HepG2 (cell line): ENCODE measurements around the gene RIC3. TPM values are rescaled to one million over a fixed set of nuclear protein-coding genes. Genes with fewer than 3 reads are reported as not detected.

Experiments
- ATAC-seq: fragments of 200-7000 bp; cut with Tn5 transposase; 3 replicates; pipeline ENCODE4 v1.9.1; 2020; ENCODE audit warnings: mild to moderate bottlenecking, moderate library complexity
- BruUV-seq: library from RNA; stranded (reverse); fragments of 400-500 nt; replicated peaks from 2 replicates; lab custom pipeline; 2021; lab: Mats Ljungman, UMichigan
- CTCF ChIA-PET: fragments of 300-600 bp; formaldehyde crosslinking; extraction: SDS; loops from one replicate; lab custom pipeline; 2021; ENCODE audit warnings: low total read pairs, inconsistent platforms, low intra/inter-chr PET ratio; lab: Yijun Ruan, JAX
- POLR2A ChIA-PET: fragments of 350-600 bp; sonication (Branson Sonifier 250); formaldehyde crosslinking; loops from one replicate; lab custom pipeline; 2020; ENCODE audit warnings: antibody characterized with exemption, inconsistent platforms; lab: Yijun Ruan, JAX
- DNase-seq: peaks from one replicate; pipeline ENCODE4 v3.0.0-alpha.2; 2015; ENCODE audit warnings: low spot score
- FAIRE-seq: peaks from 3 replicates; lab custom pipeline; 2011; peaks lifted over from hg19 to GRCh38; lab: Jason Lieb, UNC
- H2AFZ ChIP-seq: one replicate; pipeline ENCODE4 v1.6.1; 2011; ENCODE audit warnings: low read length, inconsistent platforms
- H3K27ac ChIP-seq: fragments of 300-600 bp; 3 replicates; pipeline ENCODE4 v1.8.0; 2011; ENCODE audit warnings: mixed run types, mild to moderate bottlenecking, mixed read lengths, low read length, inconsistent platforms; ENCODE audit not compliant: insufficient read depth; ENCODE audit errors: extremely low read length
- H3K27me3 ChIP-seq, 2 experiments: fragments of 200-600 bp in 1 of 2; 2 replicates in 1 of 2; 3 replicates in 1 of 2; pipeline versions ENCODE4 v1.6.0 to v1.8.0; 2011; ENCODE audit warnings: low read length in 2 of 2, mild to moderate bottlenecking in 2 of 2, moderate library complexity in 2 of 2, inconsistent platforms in 1 of 2; ENCODE audit not compliant: insufficient read depth in 2 of 2, control insufficient read depth in 1 of 2
- H3K36me3 ChIP-seq, 2 experiments: fragments of 200-600 bp in 1 of 2; replicated peaks in 1 of 2; 2 replicates in 1 of 2; 3 replicates in 1 of 2; pipeline versions ENCODE4 v1.5.1 to v1.8.0; 2011; ENCODE audit warnings: low read length in 2 of 2, inconsistent platforms in 1 of 2; ENCODE audit not compliant: insufficient read depth in 2 of 2, control insufficient read depth in 1 of 2
- H3K4me1 ChIP-seq: 2 replicates; pipeline ENCODE4 v1.5.1; 2012; ENCODE audit warnings: low read length, inconsistent platforms; ENCODE audit not compliant: insufficient read depth
- H3K4me2 ChIP-seq: 2 replicates; pipeline ENCODE4 v1.6.0; 2011; ENCODE audit warnings: low read depth, low read length, inconsistent platforms
- H3K4me3 ChIP-seq, 3 experiments: fragments of 200-600 bp in 1 of 3; sonication (generic), shearing (Covaris generic) in 1 of 3; replicated peaks in 1 of 3; 2 replicates each; pipeline ENCODE4 v1.5.1; 2011 to 2016; ENCODE audit warnings: low read length in 3 of 3, inconsistent platforms in 2 of 3, low read depth in 2 of 3, mild to moderate bottlenecking in 2 of 3, control low read depth in 1 of 3, mixed read lengths in 1 of 3; ENCODE audit not compliant: insufficient read depth in 1 of 3
- H3K79me2 ChIP-seq: one replicate; pipeline ENCODE4 v1.6.1; 2011; ENCODE audit warnings: low read length, inconsistent platforms; ENCODE audit not compliant: insufficient read depth
- H3K9ac ChIP-seq: 2 replicates; pipeline ENCODE4 v1.6.0; 2011; ENCODE audit warnings: mild to moderate bottlenecking, low read depth, low read length, inconsistent platforms; ENCODE audit not compliant: insufficient read depth
- H3K9me3 ChIP-seq: 2 replicates; pipeline ENCODE4 v1.5.1; 2012; ENCODE audit warnings: mild to moderate bottlenecking, low read length
- H4K20me1 ChIP-seq: 2 replicates; pipeline ENCODE4 v1.6.0; 2011; ENCODE audit warnings: inconsistent platforms, mild to moderate bottlenecking, low read length, moderate library complexity; ENCODE audit not compliant: insufficient read depth
- EHMT2 ChIP-seq: fragments of 200-600 bp; sonication (generic); IDR thresholded peaks from 2 replicates; pipeline ENCODE4 v1.7.0; 2017; ENCODE audit warnings: antibody characterized with exemption, low read depth, low read length, borderline replicate concordance
- SCMH1 ChIP-seq: sonication (generic); formaldehyde crosslinking; IDR thresholded peaks from 2 replicates; pipeline ENCODE4 v1.9.0; 2021; ENCODE audit warnings: missing genetic modification reagents, mild to moderate bottlenecking, borderline replicate concordance
- SETDB1 ChIP-seq: sonication (generic); formaldehyde crosslinking; IDR thresholded peaks from 2 replicates; pipeline ENCODE4 v1.5.1; 2020; ENCODE audit warnings: missing genetic modification reagents, mild to moderate bottlenecking, borderline replicate concordance
- SIN3B ChIP-seq: fragments of 150-350 bp; IDR thresholded peaks from 2 replicates; pipeline ENCODE4 v1.6.1; 2014; ENCODE audit warnings: low read length
- SOX5 ChIP-seq: IDR thresholded peaks from 2 replicates; pipeline ENCODE4 v1.6.1; 2016; ENCODE audit warnings: borderline replicate concordance
- TBP ChIP-seq: sonication (generic); formaldehyde crosslinking; IDR thresholded peaks from 2 replicates; pipeline ENCODE4 v1.5.0; 2020; ENCODE audit warnings: missing genetic modification reagents
- ZEB1 ChIP-seq: IDR thresholded peaks from 2 replicates; pipeline ENCODE4 v1.6.1; 2012; ENCODE audit warnings: mild to moderate bottlenecking, low read depth, inconsistent platforms; ENCODE audit not compliant: insufficient replicate concordance
- ZNF124 ChIP-seq: sonication (generic); formaldehyde crosslinking; IDR thresholded peaks from 2 replicates; pipeline ENCODE4 v1.4.0; 2020; ENCODE audit warnings: missing genetic modification reagents
- ZNF205 ChIP-seq: IDR thresholded peaks from 2 replicates; pipeline ENCODE4 v1.6.1; 2018; ENCODE audit warnings: missing biosample characterization, missing genetic modification reagents
- ZNF207 ChIP-seq: fragments of 450-650 bp; IDR thresholded peaks from 2 replicates; pipeline ENCODE4 v1.6.1; 2016; ENCODE audit warnings: antibody characterized with exemption, borderline replicate concordance
- ZNF337 ChIP-seq: sonication (generic); formaldehyde crosslinking; IDR thresholded peaks from 2 replicates; pipeline ENCODE4 v1.5.1; 2020; ENCODE audit warnings: missing genetic modification reagents, low read depth, mild to moderate bottlenecking, borderline replicate concordance
- ZNF777 ChIP-seq: sonication (generic); formaldehyde crosslinking; IDR thresholded peaks from 2 replicates; pipeline ENCODE4 v1.4.0; 2020; ENCODE audit warnings: missing genetic modification reagents
- WGBS: methylation state at CpG from one replicate; pipeline ENCODE4 v1.1.6; 2017; ENCODE audit warnings: low lambda C conversion rate; 5-methylcytosine and 5-hydroxymethylcytosine counted together
- in situ Hi-C: cut with HindIII; loops from 2 replicates; pipeline ENCODE4 v1.10.0; 2017; ENCODE audit warnings: low pct_unique_long_range_greater_than_20kb; ENCODE audit not compliant: extremely low pct_ligation_motif_present
- intact Hi-C: fragments of 100-400 bp; cut with micrococcal nuclease; formaldehyde crosslinking; loops from one replicate; pipeline ENCODE4 v1.10.0; 2022; ENCODE audit not compliant: unreplicated experiment
- polyA plus RNA-seq, 8 experiments: library from polyadenylated mRNA; depleted of rRNA in 3 of 8; stranded (reverse) in 7 of 8; unstranded in 1 of 8; fragments of >200 nt; fragmentation: Illumina TruSeq in 4 of 8; extraction: Trizol in 4 of 8; gene quantifications; 2 replicates each; pipeline versions ENCODE4 v1.2.1 to v1.2.3, GENCODE V29; 2011 to 2016; ENCODE audit warnings: low read depth in 4 of 8, missing spikeins in 1 of 8, mixed read lengths in 1 of 8; ENCODE audit not compliant: insufficient read depth in 1 of 8
- total RNA-seq, 5 experiments: library from RNA; depleted of rRNA; stranded (reverse); fragments of >200 nt; fragmentation: Illumina TruSeq; extraction: Trizol; gene quantifications; 2 replicates each; pipeline ENCODE4 v1.2.3, GENCODE V29; 2016; ENCODE audit warnings: low read depth in 1 of 5
- TF ChIP-seq, protein P1 (sequence below): sonication (generic); formaldehyde crosslinking; IDR thresholded peaks from 2 replicates; pipeline ENCODE4 v1.4.0; 2020; ENCODE audit warnings: missing genetic modification reagents, mild to moderate bottlenecking, borderline replicate concordance
- TF ChIP-seq, protein P2 (sequence below): sonication (generic); formaldehyde crosslinking; IDR thresholded peaks from 2 replicates; pipeline ENCODE4 v1.9.0; 2021; ENCODE audit warnings: missing genetic modification reagents, mild to moderate bottlenecking, borderline replicate concordance
- TF ChIP-seq, protein P3 (sequence below): sonication (generic); formaldehyde crosslinking; IDR thresholded peaks from 2 replicates; pipeline ENCODE4 v1.5.1; 2020; ENCODE audit warnings: mild to moderate bottlenecking, missing genetic modification reagents, borderline replicate concordance

The RIC3 gene
- total and polyA plus RNA-seq, 2 of the 13 experiments (the other 11 are each of a cell fraction or from before 2014, with no cell fraction given) = not detected

DNA sequence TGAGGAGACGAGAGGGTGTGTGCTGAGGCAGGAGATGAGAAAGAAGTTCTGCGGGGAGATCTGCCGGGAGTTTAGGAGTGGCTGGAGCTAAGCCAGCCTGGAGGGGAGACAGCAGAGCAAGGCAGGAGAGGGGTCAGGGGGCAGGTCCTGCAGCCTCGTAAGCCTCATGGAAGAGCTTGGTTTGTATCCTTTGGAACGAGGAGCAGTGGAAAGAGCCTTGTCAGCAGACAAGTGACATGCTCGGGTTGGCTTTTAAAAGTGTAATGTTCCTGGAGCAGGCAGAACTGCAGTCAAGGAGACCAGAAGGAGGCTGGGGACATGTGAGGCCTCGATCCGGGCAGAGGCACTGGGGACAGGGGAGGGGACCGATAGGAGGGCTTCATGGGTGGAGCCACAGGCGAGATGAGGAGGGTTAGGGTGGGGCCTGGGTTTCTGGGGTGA lies 109.2 kb downstream of the RIC3 start (continued):
- TF ChIP-seq, protein P1, sequence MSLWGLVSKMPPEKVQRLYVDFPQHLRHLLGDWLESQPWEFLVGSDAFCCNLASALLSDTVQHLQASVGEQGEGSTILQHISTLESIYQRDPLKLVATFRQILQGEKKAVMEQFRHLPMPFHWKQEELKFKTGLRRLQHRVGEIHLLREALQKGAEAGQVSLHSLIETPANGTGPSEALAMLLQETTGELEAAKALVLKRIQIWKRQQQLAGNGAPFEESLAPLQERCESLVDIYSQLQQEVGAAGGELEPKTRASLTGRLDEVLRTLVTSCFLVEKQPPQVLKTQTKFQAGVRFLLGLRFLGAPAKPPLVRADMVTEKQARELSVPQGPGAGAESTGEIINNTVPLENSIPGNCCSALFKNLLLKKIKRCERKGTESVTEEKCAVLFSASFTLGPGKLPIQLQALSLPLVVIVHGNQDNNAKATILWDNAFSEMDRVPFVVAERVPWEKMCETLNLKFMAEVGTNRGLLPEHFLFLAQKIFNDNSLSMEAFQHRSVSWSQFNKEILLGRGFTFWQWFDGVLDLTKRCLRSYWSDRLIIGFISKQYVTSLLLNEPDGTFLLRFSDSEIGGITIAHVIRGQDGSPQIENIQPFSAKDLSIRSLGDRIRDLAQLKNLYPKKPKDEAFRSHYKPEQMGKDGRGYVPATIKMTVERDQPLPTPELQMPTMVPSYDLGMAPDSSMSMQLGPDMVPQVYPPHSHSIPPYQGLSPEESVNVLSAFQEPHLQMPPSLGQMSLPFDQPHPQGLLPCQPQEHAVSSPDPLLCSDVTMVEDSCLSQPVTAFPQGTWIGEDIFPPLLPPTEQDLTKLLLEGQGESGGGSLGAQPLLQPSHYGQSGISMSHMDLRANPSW (CRISPR knock-in tag) = no peak
- TF ChIP-seq SIN3B = no peak
- no peak for TF ChIP-seq ZNF124 (CRISPR knock-in tag)
- no peak for TF ChIP-seq EHMT2
- no peak for TF ChIP-seq TBP (CRISPR knock-in tag)
- TF ChIP-seq ZNF205 (CRISPR knock-in tag) = no peak
- TF ChIP-seq SETDB1 = no peak

DNA sequence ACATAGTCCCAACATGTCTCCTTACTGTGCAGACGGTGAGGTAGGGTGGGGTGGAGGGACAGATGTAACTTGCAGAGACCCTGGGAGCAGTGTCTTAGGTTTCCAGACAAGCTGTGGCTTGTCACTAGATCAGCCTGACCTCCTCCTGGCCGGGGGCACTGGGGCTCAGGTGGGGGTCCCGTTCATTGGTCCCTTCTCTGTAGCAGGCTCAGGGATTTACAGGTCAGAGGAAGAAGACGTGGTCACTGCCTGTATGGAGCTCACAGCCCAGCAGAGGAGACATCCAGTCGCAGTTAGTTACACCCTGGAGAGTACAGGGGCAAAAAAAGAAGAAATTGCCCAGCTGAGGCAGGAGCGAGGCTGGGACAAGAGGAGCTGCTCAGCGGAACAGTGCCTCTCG lies 109.8 kb downstream of the RIC3 start:
- Histone ChIP-seq H3K9me3 (no peaks in the 10 kb centered on the region), H3K4me2 (no peak overlapping the region), H4K20me1 (no peaks in the 10 kb centered on the region), H3K4me3 (no peak overlapping the region), H3K4me1 (no peaks in the 10 kb centered on the region), H3K79me2 (no peaks in the 10 kb centered on the region), H3K27ac (no peak overlapping the region), H3K36me3 (no peaks in the 10 kb centered on the region), H2AFZ (no peak overlapping the region), H3K27me3 (peaks cover 4 to 32% of the 10 kb centered on the region in 2 experiments; a peak in 4 of 5 replicates), H3K9ac (no peak overlapping the region)
- POLR2A ChIA-PET = no interaction called here
- intact Hi-C loops = no loop called here
- 19% methylated on average over 8 of the region's 8 CpGs for WGBS
- no TSS peak for BruUV-seq
- FAIRE-seq = no peak
- CTCF ChIA-PET = no interaction called here
- in situ Hi-C loops = no loop called here
- no peak for ATAC-seq
- no peak for DNase-seq
- no peak for TF ChIP-seq SOX5
- TF ChIP-seq, protein P2, sequence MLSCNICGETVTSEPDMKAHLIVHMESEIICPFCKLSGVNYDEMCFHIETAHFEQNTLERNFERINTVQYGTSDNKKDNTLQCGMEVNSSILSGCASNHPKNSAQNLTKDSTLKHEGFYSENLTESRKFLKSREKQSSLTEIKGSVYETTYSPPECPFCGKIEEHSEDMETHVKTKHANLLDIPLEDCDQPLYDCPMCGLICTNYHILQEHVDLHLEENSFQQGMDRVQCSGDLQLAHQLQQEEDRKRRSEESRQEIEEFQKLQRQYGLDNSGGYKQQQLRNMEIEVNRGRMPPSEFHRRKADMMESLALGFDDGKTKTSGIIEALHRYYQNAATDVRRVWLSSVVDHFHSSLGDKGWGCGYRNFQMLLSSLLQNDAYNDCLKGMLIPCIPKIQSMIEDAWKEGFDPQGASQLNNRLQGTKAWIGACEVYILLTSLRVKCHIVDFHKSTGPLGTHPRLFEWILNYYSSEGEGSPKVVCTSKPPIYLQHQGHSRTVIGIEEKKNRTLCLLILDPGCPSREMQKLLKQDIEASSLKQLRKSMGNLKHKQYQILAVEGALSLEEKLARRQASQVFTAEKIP (CRISPR knock-in tag) = no peak
- TF ChIP-seq, protein P3, sequence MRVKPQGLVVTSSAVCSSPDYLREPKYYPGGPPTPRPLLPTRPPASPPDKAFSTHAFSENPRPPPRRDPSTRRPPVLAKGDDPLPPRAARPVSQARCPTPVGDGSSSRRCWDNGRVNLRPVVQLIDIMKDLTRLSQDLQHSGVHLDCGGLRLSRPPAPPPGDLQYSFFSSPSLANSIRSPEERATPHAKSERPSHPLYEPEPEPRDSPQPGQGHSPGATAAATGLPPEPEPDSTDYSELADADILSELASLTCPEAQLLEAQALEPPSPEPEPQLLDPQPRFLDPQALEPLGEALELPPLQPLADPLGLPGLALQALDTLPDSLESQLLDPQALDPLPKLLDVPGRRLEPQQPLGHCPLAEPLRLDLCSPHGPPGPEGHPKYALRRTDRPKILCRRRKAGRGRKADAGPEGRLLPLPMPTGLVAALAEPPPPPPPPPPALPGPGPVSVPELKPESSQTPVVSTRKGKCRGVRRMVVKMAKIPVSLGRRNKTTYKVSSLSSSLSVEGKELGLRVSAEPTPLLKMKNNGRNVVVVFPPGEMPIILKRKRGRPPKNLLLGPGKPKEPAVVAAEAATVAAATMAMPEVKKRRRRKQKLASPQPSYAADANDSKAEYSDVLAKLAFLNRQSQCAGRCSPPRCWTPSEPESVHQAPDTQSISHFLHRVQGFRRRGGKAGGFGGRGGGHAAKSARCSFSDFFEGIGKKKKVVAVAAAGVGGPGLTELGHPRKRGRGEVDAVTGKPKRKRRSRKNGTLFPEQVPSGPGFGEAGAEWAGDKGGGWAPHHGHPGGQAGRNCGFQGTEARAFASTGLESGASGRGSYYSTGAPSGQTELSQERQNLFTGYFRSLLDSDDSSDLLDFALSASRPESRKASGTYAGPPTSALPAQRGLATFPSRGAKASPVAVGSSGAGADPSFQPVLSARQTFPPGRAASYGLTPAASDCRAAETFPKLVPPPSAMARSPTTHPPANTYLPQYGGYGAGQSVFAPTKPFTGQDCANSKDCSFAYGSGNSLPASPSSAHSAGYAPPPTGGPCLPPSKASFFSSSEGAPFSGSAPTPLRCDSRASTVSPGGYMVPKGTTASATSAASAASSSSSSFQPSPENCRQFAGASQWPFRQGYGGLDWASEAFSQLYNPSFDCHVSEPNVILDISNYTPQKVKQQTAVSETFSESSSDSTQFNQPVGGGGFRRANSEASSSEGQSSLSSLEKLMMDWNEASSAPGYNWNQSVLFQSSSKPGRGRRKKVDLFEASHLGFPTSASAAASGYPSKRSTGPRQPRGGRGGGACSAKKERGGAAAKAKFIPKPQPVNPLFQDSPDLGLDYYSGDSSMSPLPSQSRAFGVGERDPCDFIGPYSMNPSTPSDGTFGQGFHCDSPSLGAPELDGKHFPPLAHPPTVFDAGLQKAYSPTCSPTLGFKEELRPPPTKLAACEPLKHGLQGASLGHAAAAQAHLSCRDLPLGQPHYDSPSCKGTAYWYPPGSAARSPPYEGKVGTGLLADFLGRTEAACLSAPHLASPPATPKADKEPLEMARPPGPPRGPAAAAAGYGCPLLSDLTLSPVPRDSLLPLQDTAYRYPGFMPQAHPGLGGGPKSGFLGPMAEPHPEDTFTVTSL (CRISPR knock-in tag) = no peak
- TF ChIP-seq ZNF207 = no peak
- no peak for TF ChIP-seq SCMH1 (CRISPR knock-in tag)
- no peak for TF ChIP-seq ZNF337 (CRISPR knock-in tag)
- TF ChIP-seq ZNF777 = no peak
- TF ChIP-seq TBP (CRISPR knock-in tag) = no peak
- TF ChIP-seq ZEB1 = no peak
